Duodenal mucosa (tissue), 2 donors: ENCODE results near the gene PITX2.

Source experiments
- H3K27ac ChIP-seq: one replicate; pipeline ENCODE4 v1.7.0; 2013; ENCODE audit warnings: low read depth, low read length
- H3K27me3 ChIP-seq, 2 donors: one replicate each; pipeline ENCODE4 v1.7.0; 2013; ENCODE audit warnings: low read length in 2 of 2, control low read depth in 1 of 2; ENCODE audit not compliant: insufficient read depth in 2 of 2, control insufficient read depth in 1 of 2
- H3K36me3 ChIP-seq, 2 donors: one replicate each; pipeline ENCODE4 v1.7.0; 2013; ENCODE audit warnings: low read length in 2 of 2, control low read depth in 1 of 2; ENCODE audit not compliant: insufficient read depth in 2 of 2, control insufficient read depth in 1 of 2
- H3K4me1 ChIP-seq, 2 donors: one replicate each; pipeline ENCODE4 v1.7.0; 2013; ENCODE audit warnings: low read length in 2 of 2, control low read depth in 1 of 2; ENCODE audit not compliant: insufficient read depth in 2 of 2, control insufficient read depth in 1 of 2
- H3K4me3 ChIP-seq, 2 donors: one replicate each; pipeline ENCODE4 v1.7.0; 2013; ENCODE audit warnings: low read length in 2 of 2, low read depth in 1 of 2
- H3K9ac ChIP-seq, 2 donors: one replicate each; pipeline ENCODE4 v1.7.0; 2013; ENCODE audit warnings: low read length in 2 of 2, low read depth in 1 of 2
- H3K9me3 ChIP-seq, 2 donors: one replicate each; pipeline ENCODE4 v1.7.0; 2013; ENCODE audit warnings: low read length in 2 of 2, control low read depth in 1 of 2; ENCODE audit not compliant: control insufficient read depth in 1 of 2

Gene PITX2

GRCh38 chr4:110636171-110636679 lies 13.3 kb upstream of the PITX2 start:
- Histone ChIP-seq H3K27me3 (peaks cover 88 to 99% of the 10 kb centered on the region in 2 donors), H3K9ac (no peak overlapping the region), H3K4me3 (peak overlapping the region in 1 of 2 donors; percentile 34), H3K9me3 (no peaks in the 10 kb centered on the region), H3K36me3 (no peaks in the 10 kb centered on the region), H3K4me1 (peaks cover 13 to 16% of the 10 kb centered on the region in 2 donors), H3K27ac (no peak overlapping the region)

- H3K9me3 ChIP-seq, result no peaks in the 10 kb centered on the region
- H3K9ac ChIP-seq, result no peak overlapping the region
- H3K27me3 ChIP-seq, result peaks cover 89 to 98% of the 10 kb centered on the region in 2 donors
- H3K4me3 ChIP-seq, result no peak overlapping the region
- H3K36me3 ChIP-seq, result no peaks in the 10 kb centered on the region
- H3K27ac ChIP-seq, result no peak overlapping the region
- H3K4me1 ChIP-seq, result peaks cover 14 to 16% of the 10 kb centered on the region in 2 donors
These were observed 12.4 kb upstream of the PITX2 start for GRCh38 chr4:110635163-110635865.

- H3K9ac ChIP-seq, result no peak overlapping the region
- H3K27me3 ChIP-seq, result peaks cover 89 to 98% of the 10 kb centered on the region in 2 donors
- no peak overlapping the region for H3K4me3 ChIP-seq
These were observed 11.7 kb upstream of the PITX2 start for GRCh38 chr4:110634350-110635162.

GRCh38 chr4:110633358-110634341 lies 10.8 kb upstream of the PITX2 start:
- no peak overlapping the region for H3K4me3 ChIP-seq
- no peaks in the 10 kb centered on the region for H3K36me3 ChIP-seq
- no peak overlapping the region for H3K9ac ChIP-seq
- no peak overlapping the region for H3K27ac ChIP-seq
- H3K27me3 ChIP-seq, result peaks cover 89 to 98% of the 10 kb centered on the region in 2 donors
- no peaks in the 10 kb centered on the region for H3K9me3 ChIP-seq
- H3K4me1 ChIP-seq, result peaks cover 14 to 16% of the 10 kb centered on the region in 2 donors

More at GRCh38 chr4:110634350-110635162, 11.7 kb upstream of the PITX2 start:
- no peak overlapping the region for H3K27ac ChIP-seq
- no peaks in the 10 kb centered on the region for H3K9me3 ChIP-seq
- peaks cover 14 to 16% of the 10 kb centered on the region in 2 donors for H3K4me1 ChIP-seq
- H3K36me3 ChIP-seq, result no peaks in the 10 kb centered on the region

GRCh38 chr4:110632506-110633357 lies 9.9 kb upstream of the PITX2 start:
- H3K4me3 ChIP-seq, result peak overlapping the region in 1 of 2 donors; percentile 55
- H3K4me1 ChIP-seq, result peaks cover 14 to 16% of the 10 kb centered on the region in 2 donors
- H3K36me3 ChIP-seq, result no peaks in the 10 kb centered on the region
- H3K27ac ChIP-seq, result no peak overlapping the region
- peaks cover 90 to 98% of the 10 kb centered on the region in 2 donors for H3K27me3 ChIP-seq
- H3K9ac ChIP-seq, result no peak overlapping the region
- no peaks in the 10 kb centered on the region for H3K9me3 ChIP-seq

- Histone ChIP-seq H3K4me1 (peaks cover 13 to 14% of the 10 kb centered on the region in 2 donors), H3K4me3 (peak overlapping the region; percentile 50 to 55)
These were observed 9.0 kb upstream of the PITX2 start for GRCh38 chr4:110631584-110632505.

GRCh38 chr4:110630688-110631402 lies 8.0 kb upstream of the PITX2 start:
- H3K36me3 ChIP-seq, result no peaks in the 10 kb centered on the region
- H3K9ac ChIP-seq, result no peak overlapping the region
- no peak overlapping the region for H3K27ac ChIP-seq
- no peaks in the 10 kb centered on the region for H3K9me3 ChIP-seq
- peaks cover 9 to 14% of the 10 kb centered on the region in 2 donors for H3K4me1 ChIP-seq
- H3K27me3 ChIP-seq, result peaks cover 90 to 97% of the 10 kb centered on the region in 2 donors
- H3K4me3 ChIP-seq, result peak overlapping the region in 1 of 2 donors; percentile 32

More at GRCh38 chr4:110631584-110632505, 9.0 kb upstream of the PITX2 start:
- H3K27me3 ChIP-seq, result peaks cover 89 to 97% of the 10 kb centered on the region in 2 donors
- H3K9me3 ChIP-seq, result no peaks in the 10 kb centered on the region
- no peaks in the 10 kb centered on the region for H3K36me3 ChIP-seq
- H3K27ac ChIP-seq, result no peak overlapping the region
- no peak overlapping the region for H3K9ac ChIP-seq
